ENCODE results near the gene ZNF581. TPM values are rescaled to one million over a fixed set of nuclear protein-coding genes. Genes with fewer than 3 reads are reported as not detected.

Gene ZNF581
- total RNA-seq, 1 experiment from 2014 or later = 39.0 TPM

DNA sequence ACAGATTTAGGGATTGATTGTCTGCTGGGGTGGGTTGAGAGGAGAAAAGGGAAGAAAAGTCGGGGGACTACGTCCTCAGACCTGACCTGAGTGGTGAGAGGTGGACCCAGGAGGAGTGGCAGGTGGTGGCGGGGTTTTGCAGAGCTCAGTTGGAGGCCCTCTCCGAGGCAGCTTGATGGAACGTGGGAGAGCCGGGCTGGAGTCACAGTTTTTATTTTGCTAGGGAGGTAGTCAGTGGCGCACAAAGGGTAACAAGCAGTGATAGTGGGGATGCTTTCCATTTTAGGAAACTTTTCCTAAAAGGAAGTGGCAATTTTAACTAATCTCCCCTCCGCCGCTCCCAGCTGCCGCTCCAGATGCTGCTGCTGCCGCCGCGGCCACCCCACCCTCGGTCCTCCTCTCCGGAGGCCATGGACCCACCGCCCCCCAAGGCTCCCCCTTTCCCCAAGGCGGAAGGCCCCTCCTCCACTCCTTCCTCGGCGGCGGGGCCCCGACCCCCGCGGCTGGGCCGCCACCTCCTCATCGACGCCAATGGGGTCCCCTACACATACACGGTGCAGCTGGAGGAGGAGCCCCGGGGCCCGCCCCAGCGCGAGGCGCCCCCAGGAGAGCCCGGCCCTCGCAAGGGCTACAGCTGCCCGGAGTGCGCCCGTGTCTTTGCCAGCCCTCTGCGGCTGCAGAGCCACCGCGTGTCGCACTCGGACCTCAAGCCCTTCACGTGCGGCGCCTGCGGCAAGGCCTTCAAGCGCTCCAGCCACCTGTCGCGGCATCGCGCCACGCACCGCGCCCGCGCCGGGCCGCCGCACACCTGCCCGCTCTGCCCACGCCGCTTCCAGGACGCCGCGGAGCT, 1.1 kb upstream of the ZNF581 start:
- BruUV-seq (replicated peaks) = TSS peak; percentile 60
- in situ Hi-C loops (cut with HindIII; ENCODE audit: low pct_unique_long_range_greater_than_20kb, low sequenced_read_pairs) (no loop called here), intact Hi-C loops (cut with micrococcal nuclease; ENCODE audit: unreplicated experiment) (no loop called here)
- ATAC-seq (peak; percentile 20), DNase-seq (ENCODE audit: low read depth, low spot score) (no peak)
- Histone ChIP-seq H3K4me1 (ENCODE audit: control insufficient read depth, insufficient read depth, low read length) (peaks cover 41% of the 10 kb centered on the region), H3K9me3 (ENCODE audit: control insufficient read depth, insufficient read depth, low read depth, low read length) (no peaks in the 10 kb centered on the region), H3K27ac (ENCODE audit: low read length) (peak overlapping the region; percentile 92), H3K27me3 (ENCODE audit: control insufficient read depth, insufficient read depth, low read length) (no peaks in the 10 kb centered on the region), H3K4me3 (ENCODE audit: low read depth in 2 of 2, low read length in 2 of 2) (peak overlapping the region; percentile 63 to 93), H3K36me3 (ENCODE audit: control insufficient read depth, insufficient read depth, low read length) (peaks cover 13% of the 10 kb centered on the region)
- ChIA-PET POLR2A (no interaction called here), CTCF (no interaction called here)
- TF ChIP-seq REST (IDR thresholded peaks at IDR 0.05; ENCODE audit: insufficient read depth in 1 of 2, low read depth in 2 of 2, low read length in 1 of 2) = peak in 1 of 2 experiments; percentile 72; a peak in 1 of 4 replicates
- peak; percentile 70; the same call in 1 of the 2 replicates for TF ChIP-seq TCF7L2 (IDR thresholded peaks at IDR 0.05; ENCODE audit: low read depth, low read length)
- no peak; the same call in 1 of the 2 replicates for TF ChIP-seq SIN3A (IDR thresholded peaks at IDR 0.05; ENCODE audit: borderline replicate concordance, insufficient read depth, low read depth, low read length)
- TF ChIP-seq POLR2AphosphoS5 (IDR thresholded peaks at IDR 0.05; ENCODE audit: low read depth, low read length) = peak; percentile 67; the same call in 1 of the 2 replicates
- no peak for TF ChIP-seq CTCF (IDR thresholded peaks at IDR 0.05)

- peaks cover 13% of the 10 kb centered on the region for H3K36me3 ChIP-seq (ENCODE audit: control insufficient read depth, insufficient read depth, low read length)
- POLR2A ChIA-PET = interaction anchor here (0.6 kb wide), 1 partner anchor 9 kb away, joined by 6 read pairs; no protein-coding TSS in a partner anchor
- no peaks in the 10 kb centered on the region for H3K27me3 ChIP-seq (ENCODE audit: control insufficient read depth, insufficient read depth, low read length)
- peak overlapping the region; percentile 96 for H3K27ac ChIP-seq (ENCODE audit: low read length)
- TF ChIP-seq CTCF (IDR thresholded peaks at IDR 0.05) (no peak), SIN3A (IDR thresholded peaks at IDR 0.05; ENCODE audit: borderline replicate concordance, insufficient read depth, low read depth, low read length) (no peak), REST (IDR thresholded peaks at IDR 0.05; ENCODE audit: insufficient read depth in 1 of 2, low read depth in 2 of 2, low read length in 1 of 2) (no peak), POLR2AphosphoS5 (IDR thresholded peaks at IDR 0.05; ENCODE audit: low read depth, low read length) (no peak), TCF7L2 (IDR thresholded peaks at IDR 0.05; ENCODE audit: low read depth, low read length) (no peak)
- peak overlapping the region; percentile 63 to 93 for H3K4me3 ChIP-seq (ENCODE audit: low read depth in 2 of 2, low read length in 2 of 2)
- in situ Hi-C loops (cut with HindIII; ENCODE audit: low pct_unique_long_range_greater_than_20kb, low sequenced_read_pairs) = no loop called here
- ATAC-seq = no peak
- H3K9me3 ChIP-seq (ENCODE audit: control insufficient read depth, insufficient read depth, low read depth, low read length) = no peaks in the 10 kb centered on the region
- CTCF ChIA-PET = no interaction called here
- H3K4me1 ChIP-seq (ENCODE audit: control insufficient read depth, insufficient read depth, low read length) = peaks cover 46% of the 10 kb centered on the region
- no TSS peak for BruUV-seq (replicated peaks)
- DNase-seq (ENCODE audit: low read depth, low spot score) = no peak
- intact Hi-C loops (cut with micrococcal nuclease; ENCODE audit: unreplicated experiment) = no loop called here
Measured at GRCh38 chr19:55643887-55644176, 383 bp downstream of the ZNF581 start.
